H9 (cell line): ENCODE data around the gene ARMH1. TPM values are rescaled to one million over a fixed set of nuclear protein-coding genes. Genes with fewer than 3 reads are reported as not detected.

Experiments
- DNase-seq: peaks from one replicate; pipeline ENCODE4 v3.0.0-alpha.2; 2017
- H2AFZ ChIP-seq: one replicate; pipeline ENCODE4 v1.6.1; 2013; ENCODE audit warnings: mild to moderate bottlenecking, low read length, control low read depth, moderate library complexity
- H2AK5ac ChIP-seq: 2 replicates; pipeline ENCODE4 v1.6.1; 2013; ENCODE audit warnings: low read length, control low read depth, mixed read lengths; ENCODE audit not compliant: insufficient read length
- H2BK120ac ChIP-seq: one replicate; pipeline ENCODE4 v1.6.1; 2013; ENCODE audit warnings: low read depth, mild to moderate bottlenecking, low read length, control low read depth, inconsistent platforms; ENCODE audit not compliant: poor library complexity, severe bottlenecking
- H2BK12ac ChIP-seq: 2 replicates; pipeline ENCODE4 v1.6.1; 2013; ENCODE audit warnings: low read length, control low read depth, mixed read lengths, low read depth; ENCODE audit not compliant: insufficient read length
- H2BK15ac ChIP-seq: 2 replicates; pipeline ENCODE4 v1.6.1; 2013; ENCODE audit warnings: low read depth, low read length, control low read depth
- H2BK20ac ChIP-seq: one replicate; pipeline ENCODE4 v1.6.1; 2013; ENCODE audit warnings: low read depth, mild to moderate bottlenecking, low read length, control low read depth, inconsistent platforms; ENCODE audit not compliant: poor library complexity, severe bottlenecking
- H2BK5ac ChIP-seq: 2 replicates; pipeline ENCODE4 v1.6.1; 2013; ENCODE audit warnings: low read length, control low read depth, mixed read lengths; ENCODE audit not compliant: insufficient read length
- H3K14ac ChIP-seq: 2 replicates; pipeline ENCODE4 v1.6.1; 2013; ENCODE audit warnings: low read length, control low read depth; ENCODE audit not compliant: insufficient read depth
- H3K18ac ChIP-seq: 2 replicates; pipeline ENCODE4 v1.6.1; 2013; ENCODE audit warnings: low read depth, mild to moderate bottlenecking, mixed read lengths, low read length, control low read depth; ENCODE audit not compliant: insufficient read length
- H3K23ac ChIP-seq: 2 replicates; pipeline ENCODE4 v1.6.1; 2013; ENCODE audit warnings: low read length, control low read depth, mixed read lengths, low read depth; ENCODE audit not compliant: insufficient read length
- H3K23me2 ChIP-seq: 2 replicates; pipeline ENCODE4 v1.6.1; 2013; ENCODE audit warnings: low read depth, mild to moderate bottlenecking, mixed read lengths, low read length, control low read depth; ENCODE audit not compliant: insufficient read length, poor library complexity, severe bottlenecking
- H3K27ac ChIP-seq: 2 replicates; pipeline ENCODE4 v1.5.1; 2013; ENCODE audit warnings: low read length, control low read depth, mixed read lengths, low read depth; ENCODE audit not compliant: insufficient read length
- H3K27me3 ChIP-seq: 2 replicates; pipeline ENCODE4 v1.6.1; 2013; ENCODE audit warnings: low read length, control low read depth, inconsistent platforms; ENCODE audit not compliant: insufficient read depth
- H3K4ac ChIP-seq: 2 replicates; pipeline ENCODE4 v1.6.1; 2013; ENCODE audit warnings: low read depth, mild to moderate bottlenecking, control low read depth, inconsistent platforms, low read length, moderate library complexity
- H3K4me1 ChIP-seq: 2 replicates; pipeline ENCODE4 v1.6.1; 2013; ENCODE audit warnings: low read length, control low read depth, inconsistent platforms; ENCODE audit not compliant: insufficient read depth
- H3K4me2 ChIP-seq: 2 replicates; pipeline ENCODE4 v1.6.1; 2013; ENCODE audit warnings: low read length, control low read depth, mixed read lengths; ENCODE audit not compliant: insufficient read length, insufficient read depth
- H3K56ac ChIP-seq: 2 replicates; pipeline ENCODE4 v1.6.1; 2013; ENCODE audit warnings: low read depth, mild to moderate bottlenecking, mixed read lengths, low read length, control low read depth; ENCODE audit not compliant: insufficient read length
- H3K79me1 ChIP-seq: 2 replicates; pipeline ENCODE4 v1.6.1; 2013; ENCODE audit warnings: low read depth, mild to moderate bottlenecking, moderate library complexity, low read length, control low read depth, inconsistent platforms; ENCODE audit not compliant: insufficient read depth, poor library complexity, severe bottlenecking
- H3K79me2 ChIP-seq: 2 replicates; pipeline ENCODE4 v1.6.1; 2013; ENCODE audit warnings: low read length, control low read depth, inconsistent platforms; ENCODE audit not compliant: insufficient read depth
- H3K9ac ChIP-seq: 2 replicates; pipeline ENCODE4 v1.6.1; 2013; ENCODE audit warnings: low read length, control low read depth, mixed read lengths; ENCODE audit not compliant: insufficient read length; ENCODE audit errors: extremely low read depth
- H3K9me3 ChIP-seq: one replicate; pipeline ENCODE4 v1.6.1; 2013; ENCODE audit warnings: low read depth, low read length, inconsistent platforms; ENCODE audit not compliant: control insufficient read depth
- H3T11ph ChIP-seq: one replicate; pipeline ENCODE4 v1.6.1; 2013; ENCODE audit warnings: mild to moderate bottlenecking, low read length, control low read depth, inconsistent platforms
- H4K20me1 ChIP-seq: one replicate; pipeline ENCODE4 v1.6.1; 2013; ENCODE audit not compliant: control insufficient read depth, insufficient read length, insufficient read depth
- H4K5ac ChIP-seq: 2 replicates; pipeline ENCODE4 v1.6.1; 2013; ENCODE audit warnings: low read depth, mild to moderate bottlenecking, mixed read lengths, low read length, control low read depth; ENCODE audit not compliant: insufficient read length
- H4K8ac ChIP-seq: replicated peaks from 2 replicates; pipeline ENCODE4 v1.6.1; 2013; ENCODE audit warnings: low read length, control low read depth, mixed read lengths, low read depth; ENCODE audit not compliant: insufficient read length
- H4K91ac ChIP-seq: 2 replicates; pipeline ENCODE4 v1.6.1; 2013; ENCODE audit warnings: low read depth, mild to moderate bottlenecking, moderate library complexity, mixed read lengths, low read length, control low read depth; ENCODE audit not compliant: insufficient read length
- H3K27ac Mint-ChIP-seq, 3 experiments: 2 replicates in 2 of 3; 3 replicates in 1 of 3; pipeline ENCODE4 v1.8.0; 2020 to 2021; ENCODE audit warnings: mixed read lengths in 3 of 3, mild to moderate bottlenecking in 1 of 3, moderate library complexity in 1 of 3
- H3K27me3 Mint-ChIP-seq: 2 replicates; pipeline ENCODE4 v1.8.0; 2021; ENCODE audit warnings: low read depth, mild to moderate bottlenecking, moderate library complexity, mixed read lengths
- H3K36me3 Mint-ChIP-seq, 3 experiments: 2 replicates in 2 of 3; 3 replicates in 1 of 3; pipeline ENCODE4 v1.8.0; 2020 to 2021; ENCODE audit warnings: low read depth in 3 of 3, mixed read lengths in 3 of 3; ENCODE audit not compliant: insufficient read depth in 1 of 3
- H3K4me1 Mint-ChIP-seq, 2 experiments: 2 replicates each; pipeline ENCODE4 v1.8.0; 2020; ENCODE audit warnings: mixed read lengths in 2 of 2
- H3K4me3 Mint-ChIP-seq, 2 experiments: 2 replicates in 1 of 2; 3 replicates in 1 of 2; pipeline ENCODE4 v1.8.0; 2020 to 2021; ENCODE audit warnings: mild to moderate bottlenecking in 2 of 2, mixed read lengths in 2 of 2, moderate library complexity in 1 of 2
- H3K9me3 Mint-ChIP-seq, 2 experiments: 2 replicates in 1 of 2; 3 replicates in 1 of 2; pipeline ENCODE4 v1.8.0; 2020; ENCODE audit warnings: mild to moderate bottlenecking in 2 of 2, mixed read lengths in 2 of 2, moderate library complexity in 1 of 2
- WGBS: extraction: QIAGEN DNeasy Blood & Tissue Kit; methylation state at CpG from one replicate; pipeline ENCODE4 v1.1.7; 2013; ENCODE audit warnings: missing lambda C conversion rate, low lambda C conversion rate, mixed read lengths; ENCODE audit not compliant: insufficient read length; ENCODE audit errors: extremely low coverage; 5-methylcytosine and 5-hydroxymethylcytosine counted together
- total RNA-seq: library from RNA; stranded (reverse); gene quantifications from 2 replicates; pipeline ENCODE4 v1.2.1, GENCODE V29; 2021
- TF ChIP-seq, protein P1 (sequence below): fragments of 200-600 bp; sonication (generic); conservative IDR thresholded peaks from 3 replicates; pipeline ENCODE4 v1.8.0; 2021; ENCODE audit warnings: antibody characterized with exemption, mild to moderate bottlenecking

ARMH1 gene
- total RNA-seq, 1 experiment from 2014 or later: 1.0 TPM

GRCh38 chr1:44653107-44653964 lies 21.2 kb upstream of the ARMH1 start:
- Mint-ChIP-seq H3K27ac (no peak overlapping the region), H3K4me1 (peaks cover 22 to 46% of the 10 kb centered on the region in 2 experiments), H3K27me3 (no peaks in the 10 kb centered on the region), H3K4me3 (peak overlapping the region in 1 of 2 experiments; percentile 38; a peak in 1 of 5 replicates), H3K36me3 (peaks cover 13 to 38% (median 32%) of the 10 kb centered on the region in 3 experiments; a peak in 6 of 7 replicates), H3K9me3 (no peaks in the 10 kb centered on the region)
- Histone ChIP-seq H3K27ac (no peak overlapping the region), H4K91ac (no peak overlapping the region), H2BK20ac (no peak overlapping the region), H2BK120ac (no peak overlapping the region), H3K4me1 (no peaks in the 10 kb centered on the region), H4K5ac (no peak overlapping the region), H3K9me3 (no peaks in the 10 kb centered on the region), H3K23ac (no peak overlapping the region), H3K79me2 (no peaks in the 10 kb centered on the region), H2AFZ (no peak overlapping the region), H3K79me1 (no peaks in the 10 kb centered on the region), H3K27me3 (no peaks in the 10 kb centered on the region), H3K14ac (no peak overlapping the region), H3K23me2 (no peaks in the 10 kb centered on the region), H3K4ac (no peak overlapping the region), H3K18ac (no peak overlapping the region), H4K20me1 (no peaks in the 10 kb centered on the region), H3K9ac (no peak overlapping the region), H2BK5ac (no peak overlapping the region), H3K56ac (no peak overlapping the region), H2BK15ac (no peak overlapping the region), H2BK12ac (no peak overlapping the region), H4K8ac (no peak overlapping the region), H3T11ph (no peak overlapping the region), H3K4me2 (no peak overlapping the region), H2AK5ac (no peak overlapping the region)
- WGBS: no CpG with 5 or more reads among the region's 11 CpGs
- DNase-seq: no peak
- TF ChIP-seq, protein P1, sequence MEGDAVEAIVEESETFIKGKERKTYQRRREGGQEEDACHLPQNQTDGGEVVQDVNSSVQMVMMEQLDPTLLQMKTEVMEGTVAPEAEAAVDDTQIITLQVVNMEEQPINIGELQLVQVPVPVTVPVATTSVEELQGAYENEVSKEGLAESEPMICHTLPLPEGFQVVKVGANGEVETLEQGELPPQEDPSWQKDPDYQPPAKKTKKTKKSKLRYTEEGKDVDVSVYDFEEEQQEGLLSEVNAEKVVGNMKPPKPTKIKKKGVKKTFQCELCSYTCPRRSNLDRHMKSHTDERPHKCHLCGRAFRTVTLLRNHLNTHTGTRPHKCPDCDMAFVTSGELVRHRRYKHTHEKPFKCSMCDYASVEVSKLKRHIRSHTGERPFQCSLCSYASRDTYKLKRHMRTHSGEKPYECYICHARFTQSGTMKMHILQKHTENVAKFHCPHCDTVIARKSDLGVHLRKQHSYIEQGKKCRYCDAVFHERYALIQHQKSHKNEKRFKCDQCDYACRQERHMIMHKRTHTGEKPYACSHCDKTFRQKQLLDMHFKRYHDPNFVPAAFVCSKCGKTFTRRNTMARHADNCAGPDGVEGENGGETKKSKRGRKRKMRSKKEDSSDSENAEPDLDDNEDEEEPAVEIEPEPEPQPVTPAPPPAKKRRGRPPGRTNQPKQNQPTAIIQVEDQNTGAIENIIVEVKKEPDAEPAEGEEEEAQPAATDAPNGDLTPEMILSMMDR: peak; percentile 14; the same call in 2 of the 3 replicates
